PC-3 (cell line): ENCODE results near the gene OR52E2. TPM values are rescaled to one million over a fixed set of nuclear protein-coding genes. Genes with fewer than 3 reads are reported as not detected.

Experiments
- ATAC-seq: fragments of 200-7000 bp; cut with Tn5 transposase; 2 replicates; pipeline ENCODE4 v1.9.1; 2020; ENCODE audit warnings: mild to moderate bottlenecking, moderate library complexity
- BruUV-seq: library from RNA; stranded (reverse); fragments of 400-500 nt; replicated peaks from 2 replicates; lab custom pipeline; 2021; lab: Mats Ljungman, UMichigan
- CTCF ChIA-PET: fragments of 300-600 bp; sonication (Branson Sonifier 250); formaldehyde crosslinking; loops from one replicate; lab custom pipeline; 2022; ENCODE audit warnings: antibody characterized with exemption; lab: Charles Lee
- POLR2A ChIA-PET: fragments of 300-600 bp; sonication (Branson Sonifier 250); formaldehyde crosslinking; loops from one replicate; lab custom pipeline; 2022; ENCODE audit warnings: antibody characterized with exemption; ENCODE audit not compliant: unreplicated experiment; lab: Charles Lee
- DNase-seq: peaks from one replicate; pipeline ENCODE4 v3.0.0-alpha.2; 2015
- H2AFZ ChIP-seq: fragments of 300-600 bp; sonication (generic); 2 replicates; pipeline ENCODE4 v1.6.0; 2016; ENCODE audit warnings: antibody characterized with exemption, low read length
- H3F3A ChIP-seq: fragments of 300-600 bp; sonication (generic); one replicate; pipeline ENCODE4 v1.6.0; 2017; ENCODE audit warnings: antibody characterized with exemption, low read length, control low read depth, mild to moderate bottlenecking; ENCODE audit not compliant: unreplicated experiment
- H3K27ac ChIP-seq: fragments of 300-600 bp; sonication (generic); 2 replicates; pipeline ENCODE4 v1.5.1; 2016; ENCODE audit warnings: mild to moderate bottlenecking, low read length
- H3K27me3 ChIP-seq: fragments of 300-600 bp; sonication (generic); 2 replicates; pipeline ENCODE4 v1.6.1; 2016; ENCODE audit warnings: low read length, mixed read lengths
- H3K36me3 ChIP-seq: fragments of 300-600 bp; sonication (generic); 2 replicates; pipeline ENCODE4 v1.6.1; 2016; ENCODE audit warnings: low read depth, mixed run types, low read length, mixed read lengths
- H3K4me1 ChIP-seq: fragments of 300-600 bp; sonication (generic); 2 replicates; pipeline ENCODE4 v1.5.1; 2016; ENCODE audit warnings: low read length; ENCODE audit not compliant: insufficient read depth
- H3K4me2 ChIP-seq: fragments of 300-600 bp; sonication (generic); 2 replicates; pipeline ENCODE4 v1.6.0; 2016; ENCODE audit warnings: low read length
- H3K4me3 ChIP-seq: fragments of 300-600 bp; sonication (generic); 2 replicates; pipeline ENCODE4 v1.5.1; 2016; ENCODE audit warnings: mild to moderate bottlenecking, low read length, mixed read lengths
- H3K79me2 ChIP-seq: fragments of 300-600 bp; sonication (generic); 2 replicates; pipeline ENCODE4 v1.6.1; 2017; ENCODE audit warnings: low read length, mixed read lengths
- H3K9ac ChIP-seq: fragments of 300-600 bp; sonication (generic); 2 replicates; pipeline ENCODE4 v1.6.0; 2016; ENCODE audit warnings: mild to moderate bottlenecking, low read length
- H3K9me2 ChIP-seq: fragments of 300-600 bp; sonication (generic); replicated peaks from 2 replicates; pipeline ENCODE4 v1.6.1; 2016; ENCODE audit warnings: mixed run types, low read length, mixed read lengths
- H3K9me3 ChIP-seq: fragments of 300-600 bp; sonication (generic); 2 replicates; pipeline ENCODE4 v1.6.1; 2016; ENCODE audit warnings: low read length, mixed read lengths
- H4K20me1 ChIP-seq: fragments of 300-600 bp; sonication (generic); 2 replicates; pipeline ENCODE4 v1.6.1; 2016; ENCODE audit warnings: low read length, mixed read lengths
- EZH2 ChIP-seq: fragments of 300-600 bp; sonication (generic); IDR thresholded peaks from one replicate; pipeline ENCODE4 v1.6.1; 2017; ENCODE audit warnings: antibody characterized with exemption, mild to moderate bottlenecking, low read length; ENCODE audit not compliant: unreplicated experiment
- intact Hi-C: fragments of 100-400 bp; cut with micrococcal nuclease; formaldehyde crosslinking; loops from 2 replicates; pipeline ENCODE4 v1.9.0; 2023
- total RNA-seq: library from RNA; depleted of rRNA; stranded (reverse); fragments of >200 nt; gene quantifications from 2 replicates; pipeline ENCODE4 v1.2.3, GENCODE V29; 2014; rRNA removed
- TF ChIP-seq, protein P1 (sequence below): fragments of 300-600 bp; sonication (generic); conservative IDR thresholded peaks from 2 replicates; pipeline ENCODE4 v1.5.1; 2017; ENCODE audit warnings: antibody characterized with exemption, low read depth, mild to moderate bottlenecking, low read length

OR52E2 gene
- total RNA-seq, 1 experiment from 2014 or later = not detected

GRCh38 chr11:5011254-5011653 is 48.2 kb downstream of the OR52E2 start:
- intact Hi-C loops = no loop called here
- ATAC-seq (no peak), DNase-seq (no peak)
- Histone ChIP-seq H3K79me2 (no peaks in the 10 kb centered on the region), H3K4me3 (no peak overlapping the region), H3K9me2 (no peaks in the 10 kb centered on the region), H3K27me3 (no peaks in the 10 kb centered on the region), H4K20me1 (no peaks in the 10 kb centered on the region), H3K27ac (no peak overlapping the region), H2AFZ (no peak overlapping the region), H3K4me1 (no peaks in the 10 kb centered on the region), H3K36me3 (no peaks in the 10 kb centered on the region), H3K4me2 (no peak overlapping the region), H3F3A (no peaks in the 10 kb centered on the region), H3K9ac (no peak overlapping the region), H3K9me3 (no peaks in the 10 kb centered on the region)
- no TSS peak for BruUV-seq
- POLR2A ChIA-PET = no interaction called here
- TF ChIP-seq, protein P1, sequence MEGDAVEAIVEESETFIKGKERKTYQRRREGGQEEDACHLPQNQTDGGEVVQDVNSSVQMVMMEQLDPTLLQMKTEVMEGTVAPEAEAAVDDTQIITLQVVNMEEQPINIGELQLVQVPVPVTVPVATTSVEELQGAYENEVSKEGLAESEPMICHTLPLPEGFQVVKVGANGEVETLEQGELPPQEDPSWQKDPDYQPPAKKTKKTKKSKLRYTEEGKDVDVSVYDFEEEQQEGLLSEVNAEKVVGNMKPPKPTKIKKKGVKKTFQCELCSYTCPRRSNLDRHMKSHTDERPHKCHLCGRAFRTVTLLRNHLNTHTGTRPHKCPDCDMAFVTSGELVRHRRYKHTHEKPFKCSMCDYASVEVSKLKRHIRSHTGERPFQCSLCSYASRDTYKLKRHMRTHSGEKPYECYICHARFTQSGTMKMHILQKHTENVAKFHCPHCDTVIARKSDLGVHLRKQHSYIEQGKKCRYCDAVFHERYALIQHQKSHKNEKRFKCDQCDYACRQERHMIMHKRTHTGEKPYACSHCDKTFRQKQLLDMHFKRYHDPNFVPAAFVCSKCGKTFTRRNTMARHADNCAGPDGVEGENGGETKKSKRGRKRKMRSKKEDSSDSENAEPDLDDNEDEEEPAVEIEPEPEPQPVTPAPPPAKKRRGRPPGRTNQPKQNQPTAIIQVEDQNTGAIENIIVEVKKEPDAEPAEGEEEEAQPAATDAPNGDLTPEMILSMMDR = no peak
- no peak for TF ChIP-seq EZH2
- CTCF ChIA-PET = no interaction called here

Other genes starting within 250 kb of the OR52E2 start
- gene OR51F2, start 238.3 kb downstream of the OR52E2 start, total RNA-seq = not detected in 2 replicates
- gene OR51S1, start 210.4 kb downstream of the OR52E2 start, total RNA-seq = not detected in 2 replicates
- gene OR51T1, start 177.7 kb downstream of the OR52E2 start, total RNA-seq = not detected in 2 replicates
- gene OR51A7, start 155.8 kb downstream of the OR52E2 start, total RNA-seq = not detected in 2 replicates
- not detected in 2 replicates for gene OR51G2, start 140.3 kb downstream of the OR52E2 start, total RNA-seq
- gene OR51G1, start 135.3 kb downstream of the OR52E2 start, total RNA-seq = not detected in 2 replicates
- not detected in 2 replicates for gene OR51A4, start 112.0 kb downstream of the OR52E2 start, total RNA-seq
- not detected in 2 replicates for gene OR51A2, start 103.9 kb downstream of the OR52E2 start, total RNA-seq
- gene OR51L1, start 64.8 kb downstream of the OR52E2 start, total RNA-seq = not detected in 2 replicates
- gene OR52J3, start 13.1 kb downstream of the OR52E2 start, total RNA-seq = not detected in 2 replicates
- not detected in 2 replicates for gene OR52E1, start 9.9 kb upstream of the OR52E2 start, total RNA-seq
- not detected in 2 replicates for gene OR52A5, start 78.7 kb upstream of the OR52E2 start, total RNA-seq
- not detected in 2 replicates for gene OR52A1, start 95.1 kb upstream of the OR52E2 start, total RNA-seq
- not detected in 2 replicates for gene OR51V1, start 141.1 kb upstream of the OR52E2 start, total RNA-seq
- gene HBB, start 167.4 kb upstream of the OR52E2 start, total RNA-seq = not detected in 2 replicates
- gene HBD, start 174.9 kb upstream of the OR52E2 start, total RNA-seq = not detected in 2 replicates
- gene HBG1, start 190.2 kb upstream of the OR52E2 start, total RNA-seq = not detected in 2 replicates
- not detected in 2 replicates for gene HBG2, start 195.2 kb upstream of the OR52E2 start, total RNA-seq
- 0.35 and 0.62 TPM in 2 replicates for gene HBE1, start 210.3 kb upstream of the OR52E2 start, total RNA-seq
- 0.11 TPM in 1 of 2 replicates, not detected in the other for gene OR51B4, start 242.3 kb upstream of the OR52E2 start, total RNA-seq